Measurements from ENCODE around the gene DCC.

The DCC gene

GRCh38 chr18:52861558-52861957 lies 521.6 kb downstream of the DCC start:
- DNase-seq = no peak
- Histone ChIP-seq H3K9me3 (replicated peaks; ENCODE audit: insufficient read depth, low read length) (no peaks in the 10 kb centered on the region), H3K27ac (ENCODE audit: low read length) (no peak overlapping the region), H3K79me2 (ENCODE audit: low read length) (no peaks in the 10 kb centered on the region), H3K4me3 (ENCODE audit: low read length) (no peak overlapping the region), H3K9me2 (replicated peaks; ENCODE audit: insufficient read depth, low read length) (no peaks in the 10 kb centered on the region), H3K27me3 (replicated peaks; ENCODE audit: insufficient read depth, low read length) (no peaks in the 10 kb centered on the region), H3K4me1 (ENCODE audit: low read length) (no peaks in the 10 kb centered on the region), H3F3A (ENCODE audit: insufficient read depth, low read length) (no peaks in the 10 kb centered on the region), H3K36me3 (replicated peaks; ENCODE audit: insufficient read depth, low read length) (no peaks in the 10 kb centered on the region), H4K20me1 (ENCODE audit: insufficient read depth, low read length) (no peaks in the 10 kb centered on the region), H3K4me2 (ENCODE audit: low read depth, low read length) (no peak overlapping the region), H2AFZ (ENCODE audit: low read length) (no peak overlapping the region), H3K9ac (ENCODE audit: low read length) (no peak overlapping the region)
- TF ChIP-seq CTCF (IDR thresholded peaks at IDR 0.05; ENCODE audit: low read length) (no peak), EZH2phosphoT487 (IDR thresholded peaks at IDR 0.05; ENCODE audit: low read length) (no peak), EZH2 (optimal IDR thresholded peaks at IDR 0.05; ENCODE audit: low read depth, low read length) (no peak)

GRCh38 chr18:52869349-52869923 lies 529.4 kb downstream of the DCC start:
- no peaks in the 10 kb centered on the region for H4K20me1 ChIP-seq (ENCODE audit: insufficient read depth, low read length)
- H3K9me2 ChIP-seq (replicated peaks; ENCODE audit: insufficient read depth, low read length) = no peaks in the 10 kb centered on the region
- H3K27ac ChIP-seq (ENCODE audit: low read length) = no peak overlapping the region
- H3F3A ChIP-seq (ENCODE audit: insufficient read depth, low read length) = no peaks in the 10 kb centered on the region
- no peaks in the 10 kb centered on the region for H3K9me3 ChIP-seq (replicated peaks; ENCODE audit: insufficient read depth, low read length)
- no peak for TF ChIP-seq CTCF (IDR thresholded peaks at IDR 0.05; ENCODE audit: low read length)
- no peak for DNase-seq
- H3K27me3 ChIP-seq (replicated peaks; ENCODE audit: insufficient read depth, low read length) = no peaks in the 10 kb centered on the region
- no peak overlapping the region for H3K9ac ChIP-seq (ENCODE audit: low read length)
- no peak overlapping the region for H3K4me2 ChIP-seq (ENCODE audit: low read depth, low read length)
- H3K4me3 ChIP-seq (ENCODE audit: low read length) = no peak overlapping the region
- no peaks in the 10 kb centered on the region for H3K36me3 ChIP-seq (replicated peaks; ENCODE audit: insufficient read depth, low read length)
- H3K4me1 ChIP-seq (ENCODE audit: low read length) = no peaks in the 10 kb centered on the region
- no peak overlapping the region for H2AFZ ChIP-seq (ENCODE audit: low read length)
- H3K79me2 ChIP-seq (ENCODE audit: low read length) = no peaks in the 10 kb centered on the region

- Histone ChIP-seq H3K4me2 (ENCODE audit: low read depth, low read length) (no peak overlapping the region), H3K27ac (ENCODE audit: low read length) (no peak overlapping the region), H3K4me1 (ENCODE audit: low read length) (no peaks in the 10 kb centered on the region), H4K20me1 (ENCODE audit: insufficient read depth, low read length) (no peaks in the 10 kb centered on the region), H3F3A (ENCODE audit: insufficient read depth, low read length) (no peaks in the 10 kb centered on the region), H3K9ac (ENCODE audit: low read length) (no peak overlapping the region), H2AFZ (ENCODE audit: low read length) (no peak overlapping the region), H3K9me3 (replicated peaks; ENCODE audit: insufficient read depth, low read length) (no peaks in the 10 kb centered on the region), H3K36me3 (replicated peaks; ENCODE audit: insufficient read depth, low read length) (no peaks in the 10 kb centered on the region), H3K9me2 (replicated peaks; ENCODE audit: insufficient read depth, low read length) (no peaks in the 10 kb centered on the region), H3K4me3 (ENCODE audit: low read length) (no peak overlapping the region), H3K79me2 (ENCODE audit: low read length) (no peaks in the 10 kb centered on the region), H3K27me3 (replicated peaks; ENCODE audit: insufficient read depth, low read length) (no peaks in the 10 kb centered on the region)
- TF ChIP-seq EZH2phosphoT487 (IDR thresholded peaks at IDR 0.05; ENCODE audit: low read length) (no peak), CTCF (IDR thresholded peaks at IDR 0.05; ENCODE audit: low read length) (no peak), EZH2 (optimal IDR thresholded peaks at IDR 0.05; ENCODE audit: low read depth, low read length) (no peak)
- no peak for DNase-seq
Observed at GRCh38 chr18:52869942-52870907, 530.2 kb downstream of the DCC start.

All from MM.1S (cell line).